GM18498 (cell line): ENCODE data around the gene SSTR4.
"Not testable (repeated sequence)": the region's sequence is repeated elsewhere in the genome, so short reads cannot be mapped to it uniquely, and the experiment has no call there.

Experiments used
- ATAC-seq: cut with Tn5 transposase; IDR thresholded peaks from one replicate; pipeline ENCODE4 v1.9.1; 2021; ENCODE audit warnings: mild to moderate bottlenecking, moderate library complexity; ENCODE audit not compliant: unreplicated experiment

Gene SSTR4

GRCh38 chr20:23034721-23035671 is at the start of gene SSTR4:
TSS of gene SSTR4 (plus strand) at chr20:23035312. CDS start at chr20:23035484, 172 bp downstream.
- no peak for ATAC-seq

- ATAC-seq, result no peak
Measured at GRCh38 chr20:22986601-22987000, 48.5 kb upstream of the SSTR4 start.

DNA sequence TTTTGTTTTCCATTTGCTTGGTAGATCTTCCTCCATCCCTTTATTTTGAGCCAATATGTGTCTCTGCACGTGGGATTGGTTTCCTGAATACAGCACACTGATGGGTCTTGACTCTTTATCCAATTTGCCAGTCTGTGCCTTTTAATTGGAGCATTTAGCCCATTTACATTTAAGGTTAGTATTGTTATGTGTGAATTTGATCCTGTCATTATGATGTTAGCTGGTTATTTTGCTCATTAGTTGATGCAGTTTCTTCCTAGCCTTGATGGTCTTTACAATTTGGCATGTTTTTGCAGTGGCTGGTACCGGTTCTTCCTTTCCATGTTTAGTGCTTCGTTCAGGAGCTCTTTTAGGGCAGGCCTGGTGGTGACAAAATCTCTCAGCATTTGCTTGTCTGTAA is 43.7 kb upstream of the SSTR4 start:
- ATAC-seq, result not testable (repeated sequence)

DNA sequence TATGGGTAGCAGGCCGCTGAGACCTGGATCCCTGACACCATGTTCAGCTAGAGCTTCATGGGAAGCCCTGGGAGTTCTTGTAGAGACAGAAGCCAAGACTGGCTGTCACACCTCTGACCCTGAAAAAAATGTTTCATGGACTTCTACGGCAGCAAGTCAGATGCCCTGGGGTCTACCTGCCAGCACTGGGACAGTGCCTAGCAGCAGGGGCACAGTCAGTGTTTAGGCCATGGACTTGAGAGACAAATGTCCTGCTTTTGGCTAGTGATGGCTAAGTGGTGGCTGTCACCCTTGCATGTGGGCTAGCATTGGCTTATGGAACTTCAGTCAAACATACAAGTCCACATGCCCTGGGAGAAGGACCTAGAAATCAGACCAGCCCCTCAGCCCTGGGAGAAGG is 41.3 kb upstream of the SSTR4 start:
- no peak for ATAC-seq

- no peak for ATAC-seq
Measured at GRCh38 chr20:22995923-22996322, 39.2 kb upstream of the SSTR4 start.

DNA sequence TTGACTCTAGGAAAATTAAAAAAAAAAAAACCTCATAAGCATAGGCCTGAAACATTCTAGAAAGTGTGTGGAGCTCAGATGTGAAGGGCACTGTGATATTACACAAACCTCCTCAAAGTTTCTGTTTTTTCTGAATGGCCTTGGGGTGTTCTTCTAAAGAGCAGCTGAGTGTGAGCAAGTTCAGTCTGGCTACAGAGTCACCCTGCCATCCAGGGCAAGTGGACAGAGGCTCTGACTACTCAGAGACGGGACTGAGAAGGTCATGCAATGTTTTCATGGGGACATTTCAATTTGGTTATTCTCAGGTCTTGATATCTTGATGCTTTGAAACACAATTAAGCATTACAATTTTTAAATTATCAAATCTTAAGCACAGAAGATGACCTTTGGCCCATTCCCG is 36.6 kb upstream of the SSTR4 start:
- ATAC-seq, result no peak

GRCh38 chr20:22999756-23000155 is 35.4 kb upstream of the SSTR4 start:
- ATAC-seq, result no peak

DNA sequence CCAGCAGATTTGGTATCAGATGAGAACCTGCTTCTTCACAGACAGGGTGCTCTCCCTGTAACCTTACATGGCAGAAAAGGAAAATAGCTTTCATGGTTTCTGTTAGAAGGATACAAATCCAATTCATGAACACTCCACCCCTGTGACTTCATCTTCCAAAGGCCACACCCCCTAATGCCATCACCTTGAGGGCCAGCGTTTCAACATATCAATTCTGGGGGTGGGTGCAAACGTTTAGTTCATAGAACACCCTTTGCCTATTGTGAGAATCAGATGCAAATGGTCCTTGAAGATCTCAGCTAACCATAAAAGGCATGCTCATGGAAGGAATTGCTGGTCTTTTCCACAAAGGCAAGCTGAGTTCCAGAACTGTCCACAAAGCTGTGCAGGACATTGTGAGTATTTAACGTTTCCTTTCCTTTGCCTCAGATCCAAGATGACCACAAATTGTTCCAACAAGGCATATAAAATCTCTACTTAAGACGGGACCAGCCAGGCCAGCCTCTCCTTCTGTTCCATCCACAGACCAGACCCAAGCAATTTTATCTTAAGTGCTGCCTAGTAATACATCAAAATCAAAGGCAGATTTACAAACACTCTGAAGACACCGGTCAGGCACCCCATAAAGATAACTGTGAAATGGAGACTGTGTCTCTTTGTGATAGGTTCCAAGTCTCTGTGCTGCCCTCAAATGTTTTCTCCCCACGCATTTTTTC is 34.7 kb upstream of the SSTR4 start:
- ATAC-seq, result no peak

DNA sequence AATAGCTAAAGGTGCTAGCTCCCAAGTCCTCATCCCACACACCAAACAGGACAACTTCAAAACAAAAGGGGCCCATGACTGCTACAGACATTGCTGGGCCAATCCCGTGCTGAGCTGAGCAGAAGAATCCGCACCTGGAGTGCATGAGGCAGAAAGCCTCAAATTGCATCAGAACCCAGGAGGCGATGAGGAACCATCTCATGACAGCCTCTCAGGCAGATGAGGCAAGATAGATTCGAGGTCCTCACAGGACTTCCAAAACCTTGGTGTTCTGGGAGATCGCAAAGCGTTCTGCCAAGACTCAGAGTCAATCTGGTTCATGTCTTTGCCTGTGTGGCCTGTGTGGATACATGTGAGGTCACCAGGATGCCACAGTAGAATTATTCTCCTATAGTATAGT is 32.8 kb upstream of the SSTR4 start:
- no peak for ATAC-seq

- no peak for ATAC-seq
Measured at GRCh38 chr20:23003077-23003635, 32.0 kb upstream of the SSTR4 start.

GRCh38 chr20:23003881-23004460 is 31.1 kb upstream of the SSTR4 start:
- ATAC-seq, result no peak

- ATAC-seq, result no peak
Measured at GRCh38 chr20:23005776-23006175, 29.3 kb upstream of the SSTR4 start.

DNA sequence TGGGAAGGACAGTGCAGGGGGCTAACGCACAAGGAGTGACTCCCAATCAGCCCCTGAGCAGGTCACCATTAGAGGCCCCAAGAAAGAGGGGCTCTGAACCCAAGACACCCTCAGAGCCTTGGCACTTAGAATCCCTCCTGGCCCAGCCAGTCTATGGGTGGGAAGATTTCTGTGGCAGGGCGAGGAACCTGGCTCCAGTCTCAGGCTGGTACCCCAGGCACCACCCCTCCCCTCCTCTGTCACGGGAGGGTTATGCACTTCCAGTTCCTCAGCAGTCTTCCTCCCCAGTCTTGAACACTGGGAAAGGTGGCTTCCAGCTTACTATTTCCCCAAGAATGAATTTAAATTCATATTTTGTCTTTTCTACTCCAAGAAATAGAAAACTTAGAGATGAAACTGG is 27.6 kb upstream of the SSTR4 start:
- no peak for ATAC-seq

DNA sequence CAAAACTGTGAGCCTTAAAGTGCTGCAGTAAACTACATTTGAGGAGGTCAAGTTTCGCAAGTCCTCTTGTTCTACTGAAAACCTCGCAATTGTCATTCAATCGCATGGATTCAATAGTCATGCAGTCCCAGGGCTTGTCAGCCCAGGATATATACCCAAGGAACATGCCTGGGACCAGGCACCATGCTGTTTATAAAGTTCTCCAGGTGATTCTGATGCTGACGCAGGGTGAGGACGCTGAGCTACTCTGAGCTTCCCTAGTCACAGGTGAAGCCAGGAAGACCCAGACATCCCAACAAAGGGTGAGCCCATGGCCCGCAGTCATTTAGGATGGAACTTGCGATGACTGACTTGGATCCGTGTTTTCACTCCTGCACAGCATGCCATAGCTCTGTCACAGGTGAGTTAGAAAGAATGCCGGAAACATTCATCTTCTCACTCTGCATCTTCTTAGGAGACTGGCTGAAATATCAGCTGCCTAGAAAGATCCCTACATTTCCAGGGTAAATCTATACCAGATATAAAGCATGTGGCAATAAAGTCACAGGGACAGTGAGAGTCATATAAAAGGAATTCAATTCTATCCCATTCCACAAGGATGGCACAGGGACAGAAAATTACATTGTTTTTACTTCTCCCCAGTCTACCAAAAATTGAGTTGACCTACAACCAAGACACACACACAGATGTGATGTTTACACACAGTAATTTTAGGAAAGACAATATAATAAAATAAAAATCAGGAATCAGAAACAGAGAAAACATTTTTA is 27.0 kb upstream of the SSTR4 start:
- no peak for ATAC-seq

DNA sequence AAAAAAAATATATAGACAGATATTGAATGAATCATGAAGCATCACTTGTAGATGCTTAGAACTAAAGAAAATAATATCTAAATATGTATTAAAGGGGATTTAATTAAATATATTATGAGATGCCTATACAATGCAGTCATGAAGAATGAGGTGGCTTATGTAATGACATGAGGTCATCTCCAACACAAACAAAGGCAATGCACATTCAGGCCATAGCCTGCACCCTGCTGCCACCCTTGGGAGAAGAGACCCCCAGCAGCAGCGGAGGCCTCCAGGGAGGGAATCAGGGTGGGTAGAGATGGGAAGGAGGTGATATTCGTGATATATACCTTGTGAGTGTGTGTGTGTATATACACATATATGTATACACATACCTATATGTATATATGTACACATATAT is 26.4 kb upstream of the SSTR4 start:
- no peak for ATAC-seq

DNA sequence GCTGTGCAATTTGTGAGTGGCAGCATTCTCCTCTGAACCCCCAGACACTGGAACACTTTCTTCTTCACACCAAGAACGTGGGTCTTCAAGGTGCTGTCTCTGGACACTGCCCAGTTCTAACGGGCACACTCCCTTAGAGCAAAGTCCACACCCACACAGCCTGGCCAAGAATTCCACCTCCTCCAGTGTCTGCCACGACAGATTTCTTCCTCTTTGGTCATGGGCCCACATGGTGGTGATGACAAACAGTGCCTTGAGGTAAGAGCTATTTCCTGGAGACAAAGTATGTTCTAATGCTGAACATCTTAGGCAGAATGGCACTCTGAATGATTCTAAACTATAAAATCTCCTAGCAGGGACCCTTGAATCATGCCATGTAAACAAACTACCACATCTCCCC is 25.5 kb upstream of the SSTR4 start:
- no peak for ATAC-seq

- no peak for ATAC-seq
Measured at GRCh38 chr20:23010096-23010495, 25.0 kb upstream of the SSTR4 start.

- no peak for ATAC-seq
Measured at GRCh38 chr20:23011008-23011721, 23.9 kb upstream of the SSTR4 start.

GRCh38 chr20:23013429-23013828 is 21.7 kb upstream of the SSTR4 start:
- no peak for ATAC-seq

DNA sequence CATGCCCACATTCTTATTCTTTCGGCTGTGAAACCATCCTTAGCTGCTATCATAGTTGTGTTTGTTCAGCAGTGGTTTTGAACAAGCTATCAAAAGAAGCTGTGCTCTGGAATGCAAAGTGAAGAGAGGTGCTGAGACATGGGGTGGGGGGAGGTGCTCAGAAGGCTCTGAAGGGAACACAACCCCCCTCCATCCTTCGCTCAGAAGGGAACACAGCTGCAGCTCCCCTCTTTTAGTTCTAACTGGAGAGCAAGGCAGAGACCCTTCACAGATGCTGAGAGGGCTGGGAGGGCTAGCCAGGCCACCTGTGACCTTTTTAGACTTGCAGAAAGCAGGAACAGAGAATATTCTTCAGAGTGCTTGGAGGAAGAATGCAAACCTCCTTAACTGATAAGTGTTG is 17.6 kb upstream of the SSTR4 start:
- ATAC-seq, result no peak
